ENCODE results near the gene HOXD10. TPM values are rescaled to one million over a fixed set of nuclear protein-coding genes. Genes with fewer than 3 reads are reported as not detected.
A peak's percentile ranks its signal among the peaks of the same experiment; 100 is the strongest.

The HOXD10 gene
- total RNA-seq, 4 donors from 2014 or later = 0.31 to 0.67 (median 0.52) TPM; not detected in 1

- Histone ChIP-seq H3K4me1 (peaks cover 0 to 35% (median 15%) of the 10 kb centered on the region in 3 donors), H3K27me3 (peaks cover 95% of the 10 kb centered on the region), H3K36me3 (no peaks in the 10 kb centered on the region), H3K9me3 (no peaks in the 10 kb centered on the region), H3K4me3 (peak overlapping the region in 1 of 2 donors; percentile 52), H3K27ac (peak overlapping the region in 3 of 4 donors; percentile 58 to 59 (median 59))
- no peak for ATAC-seq
- TF ChIP-seq POLR2A (IDR thresholded peaks at IDR 0.05) (no peak), POLR2AphosphoS5 (IDR thresholded peaks at IDR 0.05) (no peak), EP300 (IDR thresholded peaks at IDR 0.05) (no peak), CTCF (IDR thresholded peaks at IDR 0.05) (no peak)
- 13 to 21% methylated on average over 23 to 34 of the region's 41 CpGs for WGBS, 2 donors (ENCODE audit: low coverage in 1 of 2)
Observed at GRCh38 chr2:176139661-176140512, 23.3 kb downstream of the HOXD10 start.

- Histone ChIP-seq H3K4me3 (peak overlapping the region; percentile 5 to 52), H3K27ac (peak overlapping the region in 3 of 4 donors; percentile 58 to 59 (median 59)), H3K9me3 (no peaks in the 10 kb centered on the region), H3K4me1 (peaks cover 0 to 35% (median 15%) of the 10 kb centered on the region in 3 donors), H3K27me3 (peaks cover 95% of the 10 kb centered on the region), H3K36me3 (no peaks in the 10 kb centered on the region)
- 37 to 41% methylated on average over 7 of the region's 48 CpGs for WGBS, 2 donors (ENCODE audit: low coverage in 1 of 2)
- no peak for TF ChIP-seq POLR2A (IDR thresholded peaks at IDR 0.05)
- TF ChIP-seq CTCF (IDR thresholded peaks at IDR 0.05) = peak; percentile 71 to 89 (median 88)
- peak; percentile 81 for ATAC-seq
Observed at GRCh38 chr2:176140513-176141317, 24.1 kb downstream of the HOXD10 start.

- WGBS, 2 donors (ENCODE audit: low coverage in 1 of 2) = 80% methylated on average over 1 of the region's 2 CpGs; no CpG with 5 or more reads in 1 of the 2 donors
- no peaks in the 10 kb centered on the region for H3K36me3 ChIP-seq
- peaks cover 0 to 23% (median 8%) of the 10 kb centered on the region in 3 donors for H3K4me1 ChIP-seq
- peaks cover 95% of the 10 kb centered on the region for H3K27me3 ChIP-seq
- no peaks in the 10 kb centered on the region for H3K9me3 ChIP-seq
- H3K27ac ChIP-seq = no peak overlapping the region
- TF ChIP-seq POLR2AphosphoS5 (IDR thresholded peaks at IDR 0.05) = no peak
- TF ChIP-seq EP300 (IDR thresholded peaks at IDR 0.05) = no peak
- TF ChIP-seq CTCF (IDR thresholded peaks at IDR 0.05) = no peak
- TF ChIP-seq POLR2A (IDR thresholded peaks at IDR 0.05) = no peak
- no peak for ATAC-seq
- H3K4me3 ChIP-seq = no peak overlapping the region
Observed at GRCh38 chr2:176142281-176142680, 25.7 kb downstream of the HOXD10 start.

GRCh38 chr2:176145085-176145969, 28.7 kb downstream of the HOXD10 start:
- Histone ChIP-seq H3K4me1 (peaks cover 0 to 11% (median under 1%) of the 10 kb centered on the region in 3 donors), H3K4me3 (no peak overlapping the region), H3K36me3 (no peaks in the 10 kb centered on the region), H3K27me3 (peaks cover 95% of the 10 kb centered on the region), H3K27ac (no peak overlapping the region), H3K9me3 (no peaks in the 10 kb centered on the region)
- no peak for ATAC-seq
- 42 to 71% methylated on average over 3 to 4 of the region's 4 CpGs for WGBS, 2 donors (ENCODE audit: low coverage in 1 of 2)
- no peak for TF ChIP-seq CTCF (IDR thresholded peaks at IDR 0.05)
- TF ChIP-seq POLR2AphosphoS5 (IDR thresholded peaks at IDR 0.05) = no peak
- no peak for TF ChIP-seq EP300 (IDR thresholded peaks at IDR 0.05)
- no peak for TF ChIP-seq POLR2A (IDR thresholded peaks at IDR 0.05)

Measured in gastroesophageal sphincter (tissue), 4 donors.